Measurements from ENCODE around the gene KHDRBS2. TPM values are rescaled to one million over a fixed set of nuclear protein-coding genes. Genes with fewer than 3 reads are reported as not detected.

KHDRBS2 gene
- total RNA-seq = not detected in 2 replicates

DNA sequence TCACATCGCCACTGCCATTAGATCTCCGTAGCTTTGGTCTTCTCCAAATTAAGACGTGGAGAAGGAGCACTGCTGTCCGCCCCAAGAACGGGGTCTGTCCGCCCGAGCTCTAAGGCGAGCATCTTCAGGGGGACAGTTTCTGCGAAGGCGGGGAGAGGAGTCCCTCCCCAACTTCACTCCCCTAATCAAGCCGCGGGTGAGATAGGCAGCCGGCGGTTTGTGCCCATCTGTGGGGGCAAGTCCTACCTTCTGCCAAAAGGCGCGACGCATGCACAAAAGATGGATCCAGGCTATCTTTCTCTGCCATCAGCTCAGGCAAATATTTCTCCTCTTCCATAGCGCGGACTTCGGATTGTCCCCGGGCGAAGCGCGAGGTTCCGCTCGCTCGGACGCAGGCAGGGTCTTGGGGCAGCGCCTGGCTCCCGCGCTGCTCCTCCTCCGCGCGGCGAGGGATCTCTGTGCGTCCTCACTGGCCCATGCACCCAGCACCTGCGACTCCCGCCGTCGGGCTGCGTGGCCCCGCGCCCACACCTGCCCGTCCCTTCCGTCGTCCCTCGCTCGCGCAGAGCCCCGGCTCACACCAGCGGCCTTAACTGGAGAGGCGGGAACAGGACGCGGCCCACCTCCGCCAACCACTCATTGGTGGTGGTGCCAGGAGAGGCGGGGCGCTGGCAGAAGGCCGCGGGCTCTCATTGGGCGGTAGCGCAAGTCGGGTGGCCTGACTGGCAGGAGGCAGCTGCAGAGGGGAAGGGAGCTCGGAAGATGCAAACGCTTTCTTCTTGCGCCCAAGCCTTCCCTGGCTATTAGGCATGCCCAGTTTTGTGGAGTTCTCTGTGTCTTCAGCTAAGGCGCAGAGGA is at the start of gene KHDRBS2:
KHDRBS2 (minus strand) TSS at position 614 of the 858 bp plus-strand sequence.

Measured in pericardium fibroblast (primary cell).